Measurements from ENCODE around the gene REV1.

Gene REV1

DNA sequence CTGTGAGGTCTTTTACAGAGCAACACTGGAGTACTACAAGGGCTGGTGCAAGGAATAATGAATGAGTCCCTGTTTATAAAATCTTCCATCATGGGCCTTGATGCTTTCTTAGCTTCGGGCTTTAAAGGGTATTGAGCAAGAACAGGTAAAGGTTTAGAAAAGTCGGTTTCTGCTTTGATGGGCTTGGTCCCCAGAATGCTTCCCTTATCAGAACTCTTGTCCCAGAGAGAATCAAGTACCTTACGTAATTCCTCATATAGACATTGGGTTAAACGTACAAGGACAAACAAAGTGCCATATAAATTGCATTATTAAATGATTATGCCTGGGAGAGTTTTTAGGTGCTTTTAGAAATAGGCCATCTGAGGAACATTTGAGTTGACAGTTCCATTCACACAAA, 24.5 kb upstream of the REV1 start:
- H3K27ac ChIP-seq (ENCODE audit: low read length) = no peak overlapping the region
- no peaks in the 10 kb centered on the region for H3K9me2 ChIP-seq (replicated peaks; ENCODE audit: insufficient read depth, low read length)
- H3K4me3 ChIP-seq (ENCODE audit: low read length) = no peak overlapping the region
- H3K79me2 ChIP-seq (ENCODE audit: low read length) = no peaks in the 10 kb centered on the region
- no peak overlapping the region for H3K4me2 ChIP-seq (ENCODE audit: low read depth, low read length)
- H3K36me3 ChIP-seq (replicated peaks; ENCODE audit: insufficient read depth, low read length) = no peaks in the 10 kb centered on the region
- no peaks in the 10 kb centered on the region for H3K4me1 ChIP-seq (ENCODE audit: low read length)
- no peak overlapping the region for H3K9ac ChIP-seq (ENCODE audit: low read length)
- H3K27me3 ChIP-seq (replicated peaks; ENCODE audit: insufficient read depth, low read length) = no peaks in the 10 kb centered on the region
- TF ChIP-seq, protein P1, sequence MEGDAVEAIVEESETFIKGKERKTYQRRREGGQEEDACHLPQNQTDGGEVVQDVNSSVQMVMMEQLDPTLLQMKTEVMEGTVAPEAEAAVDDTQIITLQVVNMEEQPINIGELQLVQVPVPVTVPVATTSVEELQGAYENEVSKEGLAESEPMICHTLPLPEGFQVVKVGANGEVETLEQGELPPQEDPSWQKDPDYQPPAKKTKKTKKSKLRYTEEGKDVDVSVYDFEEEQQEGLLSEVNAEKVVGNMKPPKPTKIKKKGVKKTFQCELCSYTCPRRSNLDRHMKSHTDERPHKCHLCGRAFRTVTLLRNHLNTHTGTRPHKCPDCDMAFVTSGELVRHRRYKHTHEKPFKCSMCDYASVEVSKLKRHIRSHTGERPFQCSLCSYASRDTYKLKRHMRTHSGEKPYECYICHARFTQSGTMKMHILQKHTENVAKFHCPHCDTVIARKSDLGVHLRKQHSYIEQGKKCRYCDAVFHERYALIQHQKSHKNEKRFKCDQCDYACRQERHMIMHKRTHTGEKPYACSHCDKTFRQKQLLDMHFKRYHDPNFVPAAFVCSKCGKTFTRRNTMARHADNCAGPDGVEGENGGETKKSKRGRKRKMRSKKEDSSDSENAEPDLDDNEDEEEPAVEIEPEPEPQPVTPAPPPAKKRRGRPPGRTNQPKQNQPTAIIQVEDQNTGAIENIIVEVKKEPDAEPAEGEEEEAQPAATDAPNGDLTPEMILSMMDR (IDR thresholded peaks at IDR 0.05; ENCODE audit: low read length) = no peak
- TF ChIP-seq EZH2 (optimal IDR thresholded peaks at IDR 0.05; ENCODE audit: low read depth, low read length) (no peak), EZH2phosphoT487 (IDR thresholded peaks at IDR 0.05; ENCODE audit: low read length) (no peak)
- H2AFZ ChIP-seq (ENCODE audit: low read length) = no peak overlapping the region
- no peak for DNase-seq
- no peaks in the 10 kb centered on the region for H3K9me3 ChIP-seq (replicated peaks; ENCODE audit: insufficient read depth, low read length)
- H4K20me1 ChIP-seq (ENCODE audit: insufficient read depth, low read length) = no peaks in the 10 kb centered on the region
- H3F3A ChIP-seq (ENCODE audit: insufficient read depth, low read length) = no peaks in the 10 kb centered on the region

DNA sequence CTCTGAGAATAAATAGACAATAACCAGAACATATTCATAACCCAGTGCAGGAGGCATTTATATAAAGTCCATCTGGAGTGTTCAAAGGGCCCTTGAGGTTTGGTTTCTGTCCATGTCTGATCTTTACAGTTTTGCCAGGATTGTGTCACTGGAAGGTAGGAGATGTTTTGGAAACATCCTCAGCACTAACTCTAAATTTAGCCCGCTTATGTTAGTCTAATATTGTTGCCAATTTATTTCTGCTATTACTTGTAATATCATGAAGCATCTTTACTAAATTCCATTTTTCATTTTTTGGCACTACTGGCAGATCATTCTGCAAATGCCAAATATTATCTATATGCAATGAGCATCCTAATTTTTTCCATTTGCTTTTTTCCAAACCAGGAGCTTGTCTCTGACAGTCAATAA, 22.4 kb upstream of the REV1 start:
- Histone ChIP-seq H4K20me1 (ENCODE audit: insufficient read depth, low read length) (no peaks in the 10 kb centered on the region), H3K27ac (ENCODE audit: low read length) (no peak overlapping the region), H3K9me2 (replicated peaks; ENCODE audit: insufficient read depth, low read length) (no peaks in the 10 kb centered on the region), H2AFZ (ENCODE audit: low read length) (no peak overlapping the region), H3K9me3 (replicated peaks; ENCODE audit: insufficient read depth, low read length) (no peaks in the 10 kb centered on the region), H3K4me1 (ENCODE audit: low read length) (peaks cover 6% of the 10 kb centered on the region), H3K4me2 (ENCODE audit: low read depth, low read length) (no peak overlapping the region), H3K79me2 (ENCODE audit: low read length) (no peaks in the 10 kb centered on the region), H3K9ac (ENCODE audit: low read length) (no peak overlapping the region), H3K4me3 (ENCODE audit: low read length) (no peak overlapping the region), H3K27me3 (replicated peaks; ENCODE audit: insufficient read depth, low read length) (no peaks in the 10 kb centered on the region), H3K36me3 (replicated peaks; ENCODE audit: insufficient read depth, low read length) (no peaks in the 10 kb centered on the region), H3F3A (ENCODE audit: insufficient read depth, low read length) (no peaks in the 10 kb centered on the region)
- TF ChIP-seq EZH2phosphoT487 (IDR thresholded peaks at IDR 0.05; ENCODE audit: low read length) (no peak), EZH2 (optimal IDR thresholded peaks at IDR 0.05; ENCODE audit: low read depth, low read length) (no peak)
- TF ChIP-seq, protein P1 (IDR thresholded peaks at IDR 0.05; ENCODE audit: low read length) = no peak
- no peak for DNase-seq

DNA sequence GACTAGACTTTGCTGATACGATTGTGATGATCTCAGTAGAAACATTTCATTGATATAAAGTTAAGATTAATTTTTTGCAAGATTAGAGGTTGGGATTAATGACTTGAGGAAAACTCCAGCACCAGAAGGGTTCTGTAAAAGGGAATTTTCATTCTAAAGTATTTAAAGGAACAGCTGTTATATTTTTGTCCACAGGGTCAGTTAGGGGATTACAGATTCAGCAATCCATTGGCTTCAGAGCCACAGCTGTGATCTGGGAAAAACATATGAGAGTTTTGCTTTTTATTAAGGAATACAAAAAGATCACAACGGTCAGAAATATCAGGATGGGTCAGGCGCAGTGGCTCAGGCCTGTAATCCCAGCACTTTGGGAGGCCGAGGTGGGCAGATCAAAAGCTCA, 19.6 kb upstream of the REV1 start:
- H3K79me2 ChIP-seq (ENCODE audit: low read length) = no peaks in the 10 kb centered on the region
- H3K4me3 ChIP-seq (ENCODE audit: low read length) = no peak overlapping the region
- no peak overlapping the region for H2AFZ ChIP-seq (ENCODE audit: low read length)
- H3K9me2 ChIP-seq (replicated peaks; ENCODE audit: insufficient read depth, low read length) = no peaks in the 10 kb centered on the region
- no peak overlapping the region for H3K9ac ChIP-seq (ENCODE audit: low read length)
- H3K27me3 ChIP-seq (replicated peaks; ENCODE audit: insufficient read depth, low read length) = no peaks in the 10 kb centered on the region
- DNase-seq = no peak
- H3K36me3 ChIP-seq (replicated peaks; ENCODE audit: insufficient read depth, low read length) = no peaks in the 10 kb centered on the region
- no peak overlapping the region for H3K27ac ChIP-seq (ENCODE audit: low read length)
- peaks cover 6% of the 10 kb centered on the region for H3K4me1 ChIP-seq (ENCODE audit: low read length)
- H3K4me2 ChIP-seq (ENCODE audit: low read depth, low read length) = no peak overlapping the region
- TF ChIP-seq EZH2phosphoT487 (IDR thresholded peaks at IDR 0.05; ENCODE audit: low read length) (no peak), EZH2 (optimal IDR thresholded peaks at IDR 0.05; ENCODE audit: low read depth, low read length) (no peak)
- TF ChIP-seq, protein P1 (IDR thresholded peaks at IDR 0.05; ENCODE audit: low read length) = no peak
- no peaks in the 10 kb centered on the region for H4K20me1 ChIP-seq (ENCODE audit: insufficient read depth, low read length)
- H3K9me3 ChIP-seq (replicated peaks; ENCODE audit: insufficient read depth, low read length) = no peaks in the 10 kb centered on the region
- no peaks in the 10 kb centered on the region for H3F3A ChIP-seq (ENCODE audit: insufficient read depth, low read length)
